ENCODE data around the gene GID8.
"Not testable (repeated sequence)": the region's sequence is repeated elsewhere in the genome, so short reads cannot be mapped to it uniquely, and the experiment has no call there.

Gene GID8

GRCh38 chr20:62959998-62960436 is 22.1 kb downstream of the GID8 start:
- DNase-seq: no peak

GRCh38 chr20:62960446-62961309 is 22.7 kb downstream of the GID8 start:
- DNase-seq: not testable (repeated sequence)

GRCh38 chr20:62961310-62961783 is 23.4 kb downstream of the GID8 start:
- DNase-seq: no peak

GRCh38 chr20:62961799-62962198 is 23.9 kb downstream of the GID8 start:
- DNase-seq: no peak

GRCh38 chr20:62962221-62962879 is 24.4 kb downstream of the GID8 start:
- no peak for DNase-seq

GRCh38 chr20:62962891-62963613 is 25.1 kb downstream of the GID8 start:
- DNase-seq: no peak

GRCh38 chr20:62963614-62964397 is 25.9 kb downstream of the GID8 start:
- DNase-seq: no peak

- DNase-seq: no peak
Measured at GRCh38 chr20:62964700-62965099, 26.8 kb downstream of the GID8 start.

- DNase-seq: no peak
Measured at GRCh38 chr20:62965363-62965771, 27.4 kb downstream of the GID8 start.

- DNase-seq: no peak
Measured at GRCh38 chr20:62966212-62967148, 28.5 kb downstream of the GID8 start.

- DNase-seq: no peak
Measured at GRCh38 chr20:62967149-62967501, 29.2 kb downstream of the GID8 start.

GRCh38 chr20:62967628-62968351 is 29.8 kb downstream of the GID8 start:
- DNase-seq: no peak

- no peak for DNase-seq
Measured at GRCh38 chr20:62968378-62969178, 30.6 kb downstream of the GID8 start.

- DNase-seq: no peak
Measured at GRCh38 chr20:62969179-62969760, 31.3 kb downstream of the GID8 start.

- no peak for DNase-seq
Measured at GRCh38 chr20:62969939-62970306, 32.0 kb downstream of the GID8 start.

GRCh38 chr20:62970307-62971210 is 32.6 kb downstream of the GID8 start:
- no peak for DNase-seq

- DNase-seq: no peak
Measured at GRCh38 chr20:62971211-62971949, 33.4 kb downstream of the GID8 start.
